GM12892 (cell line): ENCODE measurements around the gene CDH2.

Experiments
- DNase-seq: peaks from one replicate; pipeline ENCODE4 v3.0.0; 2011; ENCODE audit not compliant: insufficient read length
- FAIRE-seq: peaks from 2 replicates; lab custom pipeline; 2011; peaks lifted over from hg19 to GRCh38; lab: Jason Lieb, UNC
- POLR2A ChIP-seq: IDR thresholded peaks from 2 replicates; pipeline ENCODE4 v1.6.1; 2011; ENCODE audit warnings: low read depth, low read length, control low read depth
- POLR2AphosphoS5 ChIP-seq: IDR thresholded peaks from 2 replicates; pipeline ENCODE4 v1.6.1; 2011; ENCODE audit warnings: low read depth, low read length, control low read depth
- TAF1 ChIP-seq: IDR thresholded peaks from 2 replicates; pipeline ENCODE4 v1.6.1; 2011; ENCODE audit warnings: low read depth, mild to moderate bottlenecking, control low read depth, low read length, borderline replicate concordance

CDH2 gene

DNA sequence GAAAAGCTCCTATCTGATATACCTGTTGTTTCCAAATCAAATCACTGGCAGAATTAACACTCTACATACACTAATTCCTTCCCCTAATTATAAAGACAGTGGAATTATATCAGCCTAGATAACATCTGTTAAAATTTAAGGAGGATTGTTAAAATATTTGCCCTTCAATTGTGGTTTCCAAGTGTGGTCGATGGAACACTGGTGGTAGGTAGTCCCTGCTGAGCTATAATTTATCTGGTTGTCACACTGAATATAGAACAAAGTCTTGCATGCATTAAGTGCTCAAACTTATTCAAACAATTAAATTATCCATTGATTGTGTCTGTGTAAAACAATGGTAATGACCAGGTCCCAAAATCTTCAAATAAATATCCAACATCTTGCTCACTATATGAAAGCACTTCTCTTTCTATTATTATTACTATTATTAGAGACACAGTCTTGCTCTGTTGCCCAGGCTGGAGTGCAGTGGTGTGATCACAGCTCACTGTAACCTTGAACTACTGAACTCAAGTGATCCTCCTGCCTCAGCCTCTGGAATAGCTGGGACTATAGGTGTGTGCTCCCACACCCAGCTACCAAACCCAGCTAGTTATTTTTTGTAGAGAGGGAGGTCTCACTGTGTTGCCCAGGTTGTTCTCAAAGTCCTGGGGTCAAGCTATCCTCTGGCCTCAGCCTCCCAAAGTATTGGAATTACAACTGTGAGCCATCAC is 12.0 kb downstream of the CDH2 start:
- FAIRE-seq (no peak), DNase-seq (no peak)
- TF ChIP-seq POLR2AphosphoS5, result no peak
- no peak for TF ChIP-seq POLR2A
- TF ChIP-seq TAF1, result no peak

DNA sequence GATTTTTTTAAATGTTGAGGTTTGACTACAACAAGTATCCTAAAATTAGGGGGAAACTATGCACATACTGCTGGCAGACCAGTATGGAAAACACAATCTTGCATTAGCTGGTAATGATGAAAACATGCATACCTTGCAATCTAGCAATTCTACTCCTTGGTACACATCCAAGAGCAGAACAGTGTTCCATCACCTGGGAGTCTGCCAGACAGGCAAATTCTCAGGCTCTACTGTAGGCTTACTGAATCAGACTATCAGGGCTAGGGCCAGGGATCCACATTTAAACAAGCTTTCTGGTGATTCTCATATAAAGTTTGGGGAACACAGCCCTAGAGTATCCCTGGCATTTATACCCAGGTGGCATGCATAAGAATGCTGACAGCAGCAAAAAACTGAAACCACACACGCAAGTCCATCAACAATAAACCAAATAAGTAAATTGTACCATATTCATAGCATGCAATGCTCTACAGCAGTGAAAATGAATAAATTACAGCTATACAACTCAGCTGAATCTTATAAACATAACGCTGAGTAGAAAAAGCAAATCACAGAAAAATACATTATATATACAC is 13.6 kb downstream of the CDH2 start:
- no peak for TF ChIP-seq TAF1
- no peak for TF ChIP-seq POLR2A
- TF ChIP-seq POLR2AphosphoS5, result no peak
- no peak for DNase-seq
- FAIRE-seq, result no peak

DNA sequence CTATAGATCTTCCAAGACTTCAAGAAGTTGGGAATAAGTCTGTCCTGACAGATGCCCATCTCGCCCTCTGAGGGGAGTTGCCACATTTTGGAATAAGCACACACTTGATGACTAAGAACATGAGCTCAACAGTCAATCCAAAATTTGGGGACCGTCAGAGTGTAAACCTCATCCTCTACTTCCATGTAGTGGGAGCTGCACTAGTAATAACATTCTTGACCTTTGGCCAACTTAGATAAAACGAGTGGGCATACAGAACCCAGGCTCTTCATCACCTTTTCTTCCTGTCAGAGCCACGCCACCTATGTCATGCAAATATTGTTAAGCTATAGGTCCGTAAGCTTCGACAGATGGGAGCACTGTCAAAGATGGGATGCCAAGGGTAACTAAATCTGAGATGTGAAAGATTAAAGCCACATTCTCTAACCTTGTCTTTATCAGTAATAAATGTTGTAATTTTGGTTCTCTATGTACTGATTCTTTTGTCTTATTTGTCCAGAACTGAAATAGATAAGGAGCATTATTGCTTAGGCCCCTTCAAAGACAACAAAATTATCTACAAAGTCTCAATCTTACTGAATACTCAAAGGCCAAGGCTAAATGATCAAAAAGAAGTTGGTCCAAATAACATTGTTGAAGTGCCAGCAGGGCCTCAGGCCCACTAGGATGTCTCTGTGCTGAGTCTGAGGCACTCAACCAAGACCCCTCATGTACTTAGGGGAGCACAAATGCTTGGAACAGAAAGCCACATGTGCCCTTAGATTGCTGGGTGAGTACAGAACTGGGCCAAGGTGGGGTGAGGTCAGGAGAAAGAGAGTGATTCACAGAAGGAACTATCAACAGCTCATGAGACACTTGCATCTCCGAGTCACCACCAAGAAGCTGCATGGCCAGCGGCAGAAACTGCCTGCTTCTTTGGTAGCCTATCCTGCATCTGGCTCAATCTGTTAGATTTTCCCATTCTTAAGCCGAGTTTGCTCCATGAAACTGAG is 15.0 kb downstream of the CDH2 start:
- no peak for TF ChIP-seq POLR2A
- no peak for TF ChIP-seq POLR2AphosphoS5
- no peak for TF ChIP-seq TAF1
- FAIRE-seq (no peak), DNase-seq (no peak)

DNA sequence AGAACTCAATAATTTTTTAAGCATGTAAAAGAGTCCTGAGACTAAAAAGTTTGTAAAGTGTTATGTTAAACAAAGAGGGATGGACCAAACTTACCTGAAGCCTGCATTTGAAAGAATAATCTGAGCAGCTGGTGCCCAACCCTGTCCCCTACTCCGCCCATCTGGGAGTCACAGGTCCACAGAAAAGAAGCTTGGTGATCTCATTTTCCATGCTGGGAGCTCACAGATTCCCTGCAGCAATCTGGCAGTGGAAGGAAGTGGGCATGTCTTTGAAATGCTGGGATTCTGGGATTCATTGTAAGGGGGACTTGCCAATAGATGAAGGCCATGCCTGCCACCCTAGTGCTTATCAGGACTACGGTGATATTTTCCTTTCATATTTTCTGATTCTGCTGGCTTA is 17.9 kb downstream of the CDH2 start:
- no peak for FAIRE-seq
- TF ChIP-seq POLR2A, result no peak
- TF ChIP-seq POLR2AphosphoS5, result no peak
- DNase-seq, result no peak

DNA sequence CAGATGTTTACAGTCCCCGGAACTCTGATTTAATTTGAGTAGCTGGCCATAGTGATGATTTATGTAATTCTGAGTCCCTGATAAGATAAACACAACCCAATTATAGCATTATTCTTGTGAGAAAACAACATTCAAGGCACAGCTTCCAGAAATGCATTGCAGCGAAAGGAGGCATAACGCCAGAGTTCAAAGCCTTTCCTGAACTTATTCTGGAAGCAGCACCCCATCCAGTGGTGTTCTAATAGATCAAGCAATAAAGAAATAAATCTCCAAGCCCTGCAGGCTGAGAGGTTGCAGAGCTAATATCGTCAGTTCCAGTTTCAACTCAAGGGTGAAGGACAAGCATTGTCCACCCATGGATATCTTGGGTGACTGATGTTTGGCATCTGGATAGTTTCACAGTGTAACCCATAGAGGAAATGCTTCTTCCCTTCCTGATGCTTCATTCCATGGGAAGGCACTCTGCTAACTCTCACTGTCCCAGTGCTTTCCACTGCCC is 18.8 kb downstream of the CDH2 start:
- FAIRE-seq (no peak), DNase-seq (no peak)
- no peak for TF ChIP-seq POLR2AphosphoS5

DNA sequence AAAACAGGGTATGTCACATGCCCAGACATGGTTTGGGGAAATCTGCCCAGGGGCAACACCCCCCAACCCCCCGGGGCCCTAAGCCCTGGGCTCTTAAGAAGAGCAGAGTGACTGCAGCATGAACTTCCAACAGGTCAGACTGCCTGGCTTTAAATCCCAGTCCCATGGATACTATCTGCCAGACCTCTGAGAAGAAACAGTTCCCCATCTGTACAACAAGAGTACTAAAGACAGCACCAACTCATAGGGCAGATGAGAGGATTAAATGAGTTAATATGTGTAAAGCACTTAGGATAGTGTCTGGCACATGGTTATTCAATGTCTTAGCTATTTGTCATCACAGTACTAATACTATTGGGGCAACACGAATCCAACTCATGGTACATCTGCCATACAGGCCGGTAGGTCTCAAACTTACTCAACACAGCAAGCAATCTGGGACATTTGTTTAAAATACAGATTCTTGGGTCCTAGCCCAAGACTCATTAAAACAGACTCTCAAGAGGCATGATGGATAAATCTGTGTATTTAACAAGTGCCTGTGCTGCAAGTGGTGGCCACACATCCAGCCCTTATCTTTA is 23.4 kb downstream of the CDH2 start:
- FAIRE-seq (no peak), DNase-seq (no peak)
- no peak for TF ChIP-seq POLR2AphosphoS5
- no peak for TF ChIP-seq TAF1
- TF ChIP-seq POLR2A, result no peak

DNA sequence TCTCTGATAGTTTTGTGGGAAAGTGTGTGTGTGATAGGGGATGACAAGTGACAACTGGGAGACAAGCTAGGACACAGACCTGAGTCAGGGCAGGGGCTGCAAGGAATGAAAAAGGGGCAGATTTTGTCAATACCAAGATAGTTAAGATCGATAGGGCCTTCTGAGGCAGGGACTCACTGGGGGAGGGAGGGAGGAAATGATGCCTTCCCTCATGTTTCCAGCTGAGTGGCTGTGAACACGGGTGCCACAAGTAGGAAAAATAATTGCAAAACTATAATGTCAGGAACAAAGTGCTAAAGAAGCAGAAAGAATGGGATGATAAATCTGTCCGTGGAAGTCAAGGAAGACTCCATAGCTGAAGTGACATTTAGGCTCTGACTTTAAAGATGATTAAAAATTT is 24.2 kb downstream of the CDH2 start:
- FAIRE-seq (no peak), DNase-seq (no peak)
- TF ChIP-seq TAF1 (no peak), POLR2AphosphoS5 (no peak), POLR2A (no peak)

DNA sequence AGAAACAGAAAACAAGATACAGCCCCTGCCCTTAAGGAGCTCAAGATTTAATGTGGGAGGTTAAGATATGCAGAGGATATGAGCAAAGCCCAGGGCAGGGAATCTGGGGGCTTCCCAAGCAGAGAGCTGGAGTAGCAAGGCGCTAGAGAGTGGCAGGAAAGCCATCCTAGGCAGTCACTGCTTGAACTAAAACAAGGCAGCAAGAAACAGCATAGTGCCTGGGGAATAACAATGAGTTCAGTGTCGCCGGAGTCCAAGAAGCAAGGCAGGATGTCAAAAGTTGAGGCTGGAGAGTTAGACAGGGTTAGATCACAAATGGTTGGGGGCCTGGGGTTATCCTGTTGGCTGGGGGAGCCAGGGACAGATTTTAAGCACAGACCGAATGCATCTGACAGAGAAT is 24.6 kb downstream of the CDH2 start:
- FAIRE-seq, result no peak

DNA sequence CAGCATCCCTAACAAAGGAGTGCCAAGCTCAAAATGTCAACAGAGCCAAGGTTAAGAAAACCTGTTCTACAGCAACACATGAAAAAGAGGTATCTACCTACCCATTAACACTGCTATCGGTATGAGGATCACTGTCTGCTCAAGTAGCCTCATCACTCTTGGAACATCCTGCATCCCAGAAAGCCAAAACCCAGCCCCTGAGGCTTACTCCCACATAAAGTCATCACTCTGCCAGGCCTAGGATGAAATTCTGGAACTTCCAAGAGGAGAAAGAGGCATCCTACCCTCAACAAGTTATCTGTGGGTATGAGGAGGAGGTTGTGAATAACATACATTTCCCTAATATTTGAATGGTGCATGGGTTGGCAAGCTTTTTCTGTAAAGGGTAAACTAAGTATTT is 25.5 kb downstream of the CDH2 start:
- FAIRE-seq, result no peak
- no peak for DNase-seq
- TF ChIP-seq TAF1 (no peak), POLR2AphosphoS5 (no peak), POLR2A (no peak)

More for the DNA sequence above, 24.6 kb downstream of the CDH2 start:
- no peak for DNase-seq
- TF ChIP-seq POLR2AphosphoS5 (no peak), POLR2A (no peak), TAF1 (no peak)

DNA sequence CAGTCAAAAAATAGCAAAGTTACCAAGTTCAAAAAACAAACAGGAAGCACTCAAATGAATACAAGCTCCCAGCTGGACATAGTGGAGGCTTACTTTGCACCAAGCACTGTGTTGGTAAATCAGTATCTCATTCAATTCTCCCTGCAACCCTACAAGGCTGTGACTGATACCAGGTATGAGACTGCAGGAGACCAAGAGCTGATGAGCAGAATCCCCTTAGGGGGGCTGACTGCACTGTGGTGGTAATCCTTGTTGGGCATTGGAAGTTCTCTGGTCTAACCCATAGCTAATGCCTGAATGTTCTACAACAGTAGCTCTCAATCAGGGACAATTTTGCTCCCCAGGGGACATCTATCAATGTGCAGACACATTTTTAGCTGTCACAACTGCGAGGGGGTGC is 26.0 kb downstream of the CDH2 start:
- no peak for FAIRE-seq
- no peak for TF ChIP-seq TAF1
- TF ChIP-seq POLR2AphosphoS5, result no peak
- DNase-seq, result no peak

DNA sequence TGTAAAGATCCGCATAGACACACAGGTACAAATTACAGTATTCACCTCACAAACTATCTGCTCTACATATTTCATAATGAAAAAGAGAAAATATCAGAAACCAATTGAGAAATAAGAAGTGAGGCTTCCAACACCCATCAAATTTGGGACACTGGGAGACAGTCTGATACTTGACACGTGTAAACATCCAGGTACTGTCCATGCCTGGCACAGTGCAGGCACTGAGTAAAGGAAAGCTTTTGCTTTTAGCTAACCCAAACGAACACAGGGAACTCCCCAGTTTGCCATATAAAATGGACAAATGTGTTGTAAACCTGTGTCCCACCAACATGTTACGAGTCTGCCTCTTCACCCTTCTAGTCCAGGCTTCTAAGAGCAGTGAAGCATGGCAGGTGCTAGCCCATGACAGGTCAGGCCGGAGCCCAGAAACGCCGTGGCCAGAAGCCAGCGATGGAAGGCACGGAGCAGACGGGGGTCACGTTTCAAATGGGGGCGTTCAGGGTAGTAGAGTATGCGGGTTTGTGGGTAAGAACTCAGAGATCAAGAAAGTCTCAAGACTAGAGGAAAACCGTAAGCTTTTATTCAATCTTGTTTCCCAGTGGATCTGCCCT is 27.0 kb downstream of the CDH2 start:
- DNase-seq, result no peak
- FAIRE-seq, result no peak
- no peak for TF ChIP-seq POLR2A
- no peak for TF ChIP-seq POLR2AphosphoS5
- no peak for TF ChIP-seq TAF1
